HCT116 (cell line): Measurements from ENCODE around the gene DLG4. TPM values are rescaled to one million over a fixed set of nuclear protein-coding genes. Genes with fewer than 3 reads are reported as not detected.

ENCODE experiments used
- ATAC-seq: fragments of 200-7000 bp; cut with Tn5 transposase; 2 replicates; pipeline ENCODE4 v1.9.1; 2020; ENCODE audit warnings: mild to moderate bottlenecking, moderate library complexity
- BruUV-seq: library from RNA; stranded (reverse); fragments of 400-500 nt; replicated peaks from 2 replicates; lab custom pipeline; 2021; lab: Mats Ljungman, UMichigan
- CTCF ChIA-PET: fragments of 300-600 bp; sonication (Branson Sonifier 250); formaldehyde crosslinking; loops from one replicate; lab custom pipeline; 2021; ENCODE audit warnings: antibody characterized with exemption; lab: Charles Lee
- POLR2A ChIA-PET: fragments of 300-600, 350-600 bp; sonication (Branson Sonifier 250); formaldehyde crosslinking; loops from one replicate; lab custom pipeline; 2021; ENCODE audit warnings: antibody characterized with exemption; lab: Charles Lee
- RAD21 ChIA-PET, 2 experiments: fragments of 300-600 bp; sonication (Branson Sonifier 250); formaldehyde crosslinking; loops; one replicate each; lab custom pipeline; 2023; ENCODE audit warnings: low total read pairs in 2 of 2; ENCODE audit not compliant: uncharacterized antibody in 2 of 2, unreplicated experiment in 2 of 2, low non-redundant PET in 1 of 2; lab: Charles Lee
- DNase-seq: peaks from one replicate; pipeline ENCODE4 v3.0.0-alpha.2; 2010; ENCODE audit warnings: low read depth, low spot score
- H2AFZ ChIP-seq: fragments of 200-600 bp; shearing (Covaris generic), sonication (generic); 2 replicates; pipeline ENCODE4 v1.6.1; 2017; ENCODE audit warnings: low read depth, mixed run types, mixed read lengths, antibody characterized with exemption, low read length; ENCODE audit not compliant: poor library complexity, severe bottlenecking
- H3K27ac ChIP-seq: 2 replicates; pipeline ENCODE4 v1.5.1; 2012; ENCODE audit warnings: low read depth, low read length
- H3K27me3 ChIP-seq: fragments of 200-600 bp; sonication (generic); 2 replicates; pipeline ENCODE4 v1.6.1; 2016; ENCODE audit warnings: mixed run types, low read length, mixed read lengths; ENCODE audit not compliant: insufficient read depth
- H3K36me3 ChIP-seq, 2 experiments: fragments of 200-500 bp in 1 of 2; fragments of 200-600 bp in 1 of 2; sonication (Bioruptor generic) in 1 of 2; sonication (generic) in 1 of 2; 2 replicates each; pipeline versions ENCODE4 v1.5.1 to v1.6.1; 2014 to 2016; ENCODE audit warnings: low read length in 2 of 2, inconsistent platforms in 1 of 2, mixed read lengths in 1 of 2, mixed run types in 1 of 2; ENCODE audit not compliant: insufficient read depth in 2 of 2, control insufficient read depth in 1 of 2
- H3K4me1 ChIP-seq, 2 experiments: fragments of 200-600 bp in 1 of 2; sonication (generic) in 1 of 2; 2 replicates each; pipeline versions ENCODE4 v1.5.1 to v1.6.1; 2012 to 2017; ENCODE audit warnings: low read length in 2 of 2, inconsistent platforms in 1 of 2, mild to moderate bottlenecking in 1 of 2, mixed read lengths in 1 of 2, mixed run types in 1 of 2, moderate library complexity in 1 of 2; ENCODE audit not compliant: insufficient read depth in 2 of 2, control insufficient read depth in 1 of 2
- H3K4me2 ChIP-seq: fragments of 200-600 bp; sonication (generic); 2 replicates; pipeline ENCODE4 v1.6.1; 2017; ENCODE audit warnings: mixed run types, low read length, mixed read lengths
- H3K4me3 ChIP-seq, 2 experiments: fragments of 200-600 bp in 1 of 2; sonication (generic) in 1 of 2; replicated peaks in 1 of 2; 2 replicates each; pipeline ENCODE4 v1.5.1; 2011 to 2016; ENCODE audit warnings: low read length in 2 of 2, control low read depth in 1 of 2, low read depth in 1 of 2, mild to moderate bottlenecking in 1 of 2, mixed read lengths in 1 of 2, mixed run types in 1 of 2
- H3K79me2 ChIP-seq: fragments of 200-600 bp; sonication (generic); 2 replicates; pipeline ENCODE4 v1.6.1; 2017; ENCODE audit warnings: mild to moderate bottlenecking, mixed run types, low read length, moderate library complexity, mixed read lengths; ENCODE audit not compliant: insufficient read depth
- H3K9ac ChIP-seq: fragments of 200-600 bp; sonication (generic); 2 replicates; pipeline ENCODE4 v1.6.1; 2016; ENCODE audit warnings: low read length, mixed read lengths
- H3K9me2 ChIP-seq: fragments of 200-600 bp; sonication (generic), shearing (Covaris generic); 2 replicates; pipeline ENCODE4 v1.6.1; 2017; ENCODE audit warnings: mixed run types, mild to moderate bottlenecking, moderate library complexity; ENCODE audit not compliant: insufficient read depth
- H3K9me3 ChIP-seq, 2 experiments: fragments of 200-500 bp in 1 of 2; fragments of 200-600 bp in 1 of 2; sonication (Bioruptor generic) in 1 of 2; sonication (generic) in 1 of 2; 2 replicates each; pipeline ENCODE4 v1.6.1; 2014 to 2017; ENCODE audit warnings: low read length in 2 of 2, mixed read lengths in 2 of 2, inconsistent platforms in 1 of 2, low read depth in 1 of 2, mild to moderate bottlenecking in 1 of 2, mixed run types in 1 of 2, moderate library complexity in 1 of 2; ENCODE audit not compliant: control insufficient read depth in 1 of 2, insufficient read depth in 1 of 2
- H4K20me1 ChIP-seq: fragments of 200-600 bp; sonication (generic), shearing (Covaris generic); 2 replicates; pipeline ENCODE4 v1.6.1; 2017; ENCODE audit warnings: mixed run types, mild to moderate bottlenecking, moderate library complexity; ENCODE audit not compliant: insufficient read depth
- CBX3 ChIP-seq: IDR thresholded peaks from 2 replicates; pipeline ENCODE4 v1.6.1; 2012; ENCODE audit warnings: low read depth
- CEBPB ChIP-seq: IDR thresholded peaks from 2 replicates; pipeline ENCODE4 v1.6.1; 2012; ENCODE audit warnings: low read depth
- EGR1 ChIP-seq: IDR thresholded peaks from 2 replicates; pipeline ENCODE4 v1.6.1; 2012; ENCODE audit warnings: low read depth
- ELF1 ChIP-seq: IDR thresholded peaks from 2 replicates; pipeline ENCODE4 v1.6.1; 2012; ENCODE audit warnings: low read depth, borderline replicate concordance
- EZH2 ChIP-seq: fragments of 200-600 bp; sonication (generic); IDR thresholded peaks from 2 replicates; pipeline ENCODE4 v1.6.1; 2017; ENCODE audit warnings: antibody characterized with exemption, mixed run types
- FOSL1 ChIP-seq: IDR thresholded peaks from 2 replicates; pipeline ENCODE4 v1.6.1; 2012; ENCODE audit warnings: low read depth
- JUND ChIP-seq: IDR thresholded peaks from 2 replicates; pipeline ENCODE4 v1.6.1; 2012
- POLR2A ChIP-seq: IDR thresholded peaks from 2 replicates; pipeline ENCODE4 v1.7.0; 2011; ENCODE audit warnings: borderline replicate concordance; ENCODE audit not compliant: insufficient read depth, insufficient read length; ENCODE audit errors: extremely low read depth
- RAD21 ChIP-seq: IDR thresholded peaks from 2 replicates; pipeline ENCODE4 v1.6.1; 2012; ENCODE audit warnings: low read depth, mild to moderate bottlenecking
- REST ChIP-seq: IDR thresholded peaks from 2 replicates; pipeline ENCODE4 v1.6.1; 2012; ENCODE audit warnings: low read depth
- SP1 ChIP-seq: IDR thresholded peaks from 2 replicates; pipeline ENCODE4 v1.6.1; 2012; ENCODE audit warnings: low read depth
- SRF ChIP-seq: IDR thresholded peaks from 2 replicates; pipeline ENCODE4 v1.6.1; 2012; ENCODE audit warnings: low read depth
- TCF7L2 ChIP-seq: IDR thresholded peaks from 2 replicates; pipeline ENCODE4 v1.7.0; 2011; ENCODE audit warnings: borderline replicate concordance, inconsistent platforms; ENCODE audit not compliant: insufficient read depth, insufficient read length; ENCODE audit errors: extremely low read depth
- intact Hi-C: fragments of 100-400 bp; cut with micrococcal nuclease; formaldehyde crosslinking; loops from 2 replicates; pipeline ENCODE4 v1.10.0; 2022
- total RNA-seq: library from RNA; stranded (reverse); gene quantifications from one replicate; pipeline ENCODE4 v1.2.1, GENCODE V29; 2021; ENCODE audit not compliant: unreplicated experiment

DLG4 gene
- total RNA-seq, 1 experiment from 2014 or later = 15.0 TPM

GRCh38 chr17:7253082-7253481 lies 33.4 kb upstream of the DLG4 start:
- Histone ChIP-seq H2AFZ (no peak overlapping the region), H3K9me2 (no peaks in the 10 kb centered on the region), H4K20me1 (no peaks in the 10 kb centered on the region), H3K27me3 (no peaks in the 10 kb centered on the region), H3K4me1 (peaks cover 13 to 25% of the 10 kb centered on the region in 2 experiments), H3K9ac (peak overlapping the region; percentile 99), H3K4me3 (peak overlapping the region; percentile 82 to 99), H3K9me3 (no peaks in the 10 kb centered on the region)
- CTCF ChIA-PET = no interaction called here
- POLR2A ChIA-PET = no interaction called here
- no peak for DNase-seq
- BruUV-seq = no TSS peak
- no peak for TF ChIP-seq CEBPB
- no peak for TF ChIP-seq SRF
- TF ChIP-seq EZH2 = no peak
- no peak for TF ChIP-seq FOSL1
- no peak for TF ChIP-seq TCF7L2
- TF ChIP-seq, all 23 proteins: peak for 0
- ATAC-seq = no peak
- Histone ChIP-seq H3K27ac (peak overlapping the region; percentile 84), H3K4me2 (peak overlapping the region; percentile 89), H3K79me2 (peaks cover 75% of the 10 kb centered on the region), H3K36me3 (peaks cover 9 to 11% of the 10 kb centered on the region in 2 experiments; a peak in 2 of 4 replicates)
- RAD21 ChIA-PET = no interaction called here
- intact Hi-C loops = loop anchor here (5.0 kb wide), 1 partner anchor 54 kb away; the partner anchor contains the start of gene EIF5A

- Histone ChIP-seq H3K36me3 (peaks cover 9 to 11% of the 10 kb centered on the region in 2 experiments; a peak in 2 of 4 replicates), H3K9me2 (no peaks in the 10 kb centered on the region), H3K27ac (peak within 1 kb of the TSS; percentile 84), H3K4me2 (peak within 1 kb of the TSS; percentile 89), H3K79me2 (peaks cover 75% of the 10 kb centered on the region), H2AFZ (no peak within 1 kb of the TSS), H3K9ac (peak within 1 kb of the TSS; percentile 99), H4K20me1 (no peaks in the 10 kb centered on the region), H3K9me3 (no peaks in the 10 kb centered on the region), H3K27me3 (no peaks in the 10 kb centered on the region), H3K4me3 (peak within 1 kb of the TSS; percentile 82 to 99), H3K4me1 (peaks cover 13 to 25% of the 10 kb centered on the region in 2 experiments)
- intact Hi-C loops = loop anchor here (1.0 to 5.0 kb wide), 2 partner anchors 10 to 55 kb away; partner anchors contain the start of genes CLDN7 and EIF5A
- DNase-seq (peak; percentile 92), ATAC-seq (peak; percentile 71)
- BruUV-seq = TSS peak; percentile 78
- ChIA-PET POLR2A (interaction anchor here (2.0 kb wide), 1 partner anchor 10 kb away, joined by 7 read pairs; the partner anchor contains the start of gene GABARAP), CTCF (no interaction called here), RAD21 (no interaction called here)
- no peak for TF ChIP-seq TCF7L2
- 0 out of 2 replicates have a peak, but pooled peaks have one; percentile 38 for TF ChIP-seq CBX3
- peak; percentile 99 for TF ChIP-seq EGR1
- peak; percentile 6 for TF ChIP-seq POLR2A
- TF ChIP-seq JUND = no peak; the same call in 1 of the 2 replicates
- no peak for TF ChIP-seq RAD21
- TF ChIP-seq REST = no peak
- peak; percentile 58 for TF ChIP-seq SP1
- TF ChIP-seq ELF1 = no peak; the same call in 1 of the 2 replicates
Observed at GRCh38 chr17:7252176-7253043, 32.8 kb upstream of the DLG4 start, which contains the start of gene ELP5. TSS of gene ELP5 (plus strand) at chr17:7252215. CDS start at chr17:7252551, 336 bp downstream.
